Frontal cortex (tissue), 4 donors: ENCODE data around the gene ATP11A. TPM values are rescaled to one million over a fixed set of nuclear protein-coding genes. Genes with fewer than 3 reads are reported as not detected.

ENCODE experiments used
- DNase-seq, 2 donors: peaks; one replicate each; pipeline ENCODE4 v3.0.0; 2012; ENCODE audit warnings: low spot score in 2 of 2
- FAIRE-seq: peaks from 2 replicates; lab custom pipeline; 2012; peaks lifted over from hg19 to GRCh38; lab: Jason Lieb, UNC
- total RNA-seq: library from RNA; depleted of rRNA; stranded (reverse); fragments of >200 nt; gene quantifications from one replicate; pipeline ENCODE4 v1.2.3, GENCODE V29; 2014
- donor health status: control.
- donor health status: control.
- donor health status: control.

The ATP11A gene
- total RNA-seq, 1 donor from 2014 or later = 6.9 TPM

- no peak for FAIRE-seq
- DNase-seq = no peak
These were observed 64.0 kb downstream of the ATP11A start for GRCh38 chr13:112753833-112754232.

- DNase-seq (no peak), FAIRE-seq (no peak)
These were observed 64.6 kb downstream of the ATP11A start for GRCh38 chr13:112754281-112755025.

- no peak for FAIRE-seq
These were observed 65.5 kb downstream of the ATP11A start for GRCh38 chr13:112755331-112755730.

GRCh38 chr13:112756081-112756480, 66.2 kb downstream of the ATP11A start:
- no peak for FAIRE-seq
- no peak for DNase-seq

More at GRCh38 chr13:112755331-112755730, 65.5 kb downstream of the ATP11A start:
- no peak for DNase-seq

- FAIRE-seq (no peak), DNase-seq (no peak)
These were observed 66.7 kb downstream of the ATP11A start for GRCh38 chr13:112756511-112756966.

- FAIRE-seq = peak; percentile 81
- peak; percentile 77 to 78 for DNase-seq
These were observed 67.3 kb downstream of the ATP11A start for GRCh38 chr13:112756967-112757758.

GRCh38 chr13:112757759-112758086, 67.9 kb downstream of the ATP11A start:
- FAIRE-seq (no peak), DNase-seq (no peak)

GRCh38 chr13:112759053-112759452, 69.2 kb downstream of the ATP11A start:
- DNase-seq (no peak), FAIRE-seq (no peak)

GRCh38 chr13:112759827-112760226, 70.0 kb downstream of the ATP11A start:
- FAIRE-seq (no peak), DNase-seq (no peak)

- FAIRE-seq = no peak
- no peak for DNase-seq
These were observed 70.6 kb downstream of the ATP11A start for GRCh38 chr13:112760435-112760834.

GRCh38 chr13:112760931-112761330, 71.1 kb downstream of the ATP11A start:
- no peak for FAIRE-seq
- DNase-seq = no peak

- no peak for FAIRE-seq
- no peak for DNase-seq
These were observed 72.2 kb downstream of the ATP11A start for GRCh38 chr13:112761701-112762689.

- FAIRE-seq = no peak
These were observed 72.8 kb downstream of the ATP11A start for GRCh38 chr13:112762690-112763080.

GRCh38 chr13:112764028-112764427, 74.2 kb downstream of the ATP11A start:
- no peak for DNase-seq
- FAIRE-seq = no peak

More at GRCh38 chr13:112762690-112763080, 72.8 kb downstream of the ATP11A start:
- no peak for DNase-seq

- DNase-seq = no peak
- no peak for FAIRE-seq
These were observed 75.2 kb downstream of the ATP11A start for GRCh38 chr13:112764864-112765561.

GRCh38 chr13:112765731-112766130, 75.9 kb downstream of the ATP11A start:
- DNase-seq (no peak), FAIRE-seq (no peak)

- FAIRE-seq (no peak), DNase-seq (no peak)
These were observed 76.5 kb downstream of the ATP11A start for GRCh38 chr13:112766336-112766735.

- DNase-seq (peak in 1 of 2 donors; percentile 34), FAIRE-seq (no peak)
These were observed 78.0 kb downstream of the ATP11A start for GRCh38 chr13:112767506-112768471.
